HG02571 (cell line): ENCODE data around the gene CDC42.
"Not testable (repeated sequence)": the region's sequence is repeated elsewhere in the genome, so short reads cannot be mapped to it uniquely, and the experiment has no call there.

Source experiments
- ATAC-seq: cut with Tn5 transposase; IDR thresholded peaks from one replicate; pipeline ENCODE4 v1.9.1; 2021; ENCODE audit warnings: mild to moderate bottlenecking, moderate library complexity; ENCODE audit not compliant: unreplicated experiment

The CDC42 gene

DNA sequence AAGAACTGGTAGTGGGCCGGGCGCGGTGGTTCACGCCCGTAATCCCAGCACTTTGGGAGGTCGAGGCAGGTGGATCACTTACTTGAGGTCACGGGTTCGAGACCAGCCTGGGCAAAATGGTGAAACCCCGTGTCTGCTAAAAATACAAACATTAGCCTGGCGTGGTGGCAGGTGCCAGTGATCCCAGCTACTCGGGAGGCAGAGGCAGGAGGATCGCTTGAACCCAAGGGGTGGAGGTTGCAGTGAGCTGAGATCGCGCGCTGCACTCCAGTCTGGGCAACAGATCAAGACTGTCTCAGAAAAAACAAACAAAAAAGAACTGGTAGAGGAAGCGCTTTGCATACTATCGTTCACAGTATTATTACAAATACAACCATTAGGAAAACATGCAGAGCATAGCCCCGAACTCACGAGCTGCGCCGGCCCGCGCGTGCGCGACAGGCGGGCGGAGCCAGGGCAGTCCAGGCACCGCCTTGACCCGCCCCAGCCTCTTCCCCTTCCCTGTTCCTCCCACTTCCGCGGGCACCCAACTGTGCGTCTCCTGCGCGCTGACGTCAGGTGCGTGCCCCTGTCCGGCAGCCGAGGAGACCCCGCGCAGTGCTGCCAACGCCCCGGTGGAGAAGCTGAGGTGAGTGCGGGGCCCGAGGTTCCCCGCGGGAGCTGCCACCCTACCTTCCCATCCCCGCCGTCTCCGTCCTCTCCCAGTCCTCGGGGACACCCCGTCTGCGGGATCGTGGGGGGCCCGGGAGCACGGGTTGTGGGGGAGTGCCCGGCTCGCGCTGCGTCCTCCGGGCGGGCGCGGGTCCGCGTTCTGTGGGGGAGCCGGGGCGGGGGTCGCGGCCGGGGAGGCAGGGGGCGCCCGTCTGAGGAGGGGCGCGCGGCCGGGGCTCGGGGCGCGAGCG is at the start of gene CDC42:
TSS of gene CDC42 (plus strand) at position 595 of the 902 bp plus-strand sequence. CDS start 25,770 bp downstream, outside the sequence.
- peak; percentile 79 for ATAC-seq

- ATAC-seq, result not testable (repeated sequence)
These were observed 49.6 kb upstream of the CDC42 start for GRCh38 chr1:22002875-22003274.

- ATAC-seq, result not testable (repeated sequence)
These were observed 48.5 kb upstream of the CDC42 start for GRCh38 chr1:22003959-22004358.

GRCh38 chr1:22005261-22006149 is 47.0 kb upstream of the CDC42 start:
- ATAC-seq, result not testable (repeated sequence)

GRCh38 chr1:22006736-22007135 is 45.8 kb upstream of the CDC42 start:
- ATAC-seq, result not testable (repeated sequence)

DNA sequence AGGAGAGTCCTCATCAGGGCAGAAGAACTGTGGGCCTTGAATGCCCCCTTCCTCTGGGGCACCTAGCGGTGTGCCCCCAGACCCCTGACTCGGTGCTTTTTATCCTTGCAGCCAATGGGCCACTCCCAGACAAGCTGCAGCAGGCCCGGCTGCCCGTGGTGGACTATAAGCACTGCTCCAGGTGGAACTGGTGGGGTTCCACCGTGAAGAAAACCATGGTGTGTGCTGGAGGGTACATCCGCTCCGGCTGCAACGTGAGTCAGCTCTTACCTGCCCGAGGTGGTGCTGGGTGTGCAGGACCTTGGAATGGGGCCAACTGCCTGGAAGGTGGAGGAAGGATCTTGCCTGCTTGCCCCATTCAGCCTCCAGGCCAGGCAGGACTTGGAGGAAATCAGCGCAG is 45.2 kb upstream of the CDC42 start:
- not testable (repeated sequence) for ATAC-seq

DNA sequence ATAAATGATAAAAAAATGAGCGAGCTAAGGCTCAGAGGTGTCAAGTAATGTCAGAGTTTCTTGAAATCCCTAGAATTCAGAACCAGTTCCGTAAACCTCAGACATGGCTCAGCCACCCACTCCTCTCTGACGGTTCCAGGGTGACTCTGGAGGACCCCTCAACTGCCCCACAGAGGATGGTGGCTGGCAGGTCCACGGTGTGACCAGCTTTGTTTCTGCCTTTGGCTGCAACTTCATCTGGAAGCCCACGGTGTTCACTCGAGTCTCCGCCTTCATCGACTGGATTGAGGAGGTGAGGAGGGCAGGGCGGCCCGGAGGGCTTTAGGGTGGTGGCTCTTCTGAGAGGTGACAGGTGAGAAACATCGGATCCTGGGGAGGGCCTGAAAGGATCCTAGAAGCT is 42.9 kb upstream of the CDC42 start:
- ATAC-seq, result not testable (repeated sequence)

DNA sequence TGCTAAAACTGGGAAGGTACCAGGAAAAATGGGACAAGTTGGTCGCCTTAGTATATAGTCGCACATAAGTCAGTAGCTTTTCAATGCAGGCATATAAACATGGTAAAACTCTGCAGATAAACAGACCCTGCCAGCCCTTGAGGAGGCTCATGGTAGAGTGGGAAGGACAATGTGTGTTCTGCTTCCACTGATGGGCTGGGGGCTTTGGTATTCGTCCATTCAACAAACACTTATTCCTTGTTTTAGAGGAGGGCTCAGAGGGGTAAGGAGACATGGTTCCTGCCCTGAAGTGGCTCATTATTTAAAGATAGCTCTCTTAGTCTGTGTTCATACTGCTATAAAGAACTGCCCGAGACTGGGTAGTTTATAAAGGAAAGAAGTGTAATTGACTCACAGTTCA is 39.8 kb upstream of the CDC42 start:
- not testable (repeated sequence) for ATAC-seq

GRCh38 chr1:22014575-22015206 is 37.8 kb upstream of the CDC42 start:
- ATAC-seq, result not testable (repeated sequence)

- no peak for ATAC-seq
These were observed 33.6 kb upstream of the CDC42 start for GRCh38 chr1:22018583-22019559.

- ATAC-seq, result no peak
These were observed 31.4 kb upstream of the CDC42 start for GRCh38 chr1:22021061-22021460.

- peak; percentile 15 for ATAC-seq
These were observed 27.8 kb upstream of the CDC42 start for GRCh38 chr1:22024485-22025367.

DNA sequence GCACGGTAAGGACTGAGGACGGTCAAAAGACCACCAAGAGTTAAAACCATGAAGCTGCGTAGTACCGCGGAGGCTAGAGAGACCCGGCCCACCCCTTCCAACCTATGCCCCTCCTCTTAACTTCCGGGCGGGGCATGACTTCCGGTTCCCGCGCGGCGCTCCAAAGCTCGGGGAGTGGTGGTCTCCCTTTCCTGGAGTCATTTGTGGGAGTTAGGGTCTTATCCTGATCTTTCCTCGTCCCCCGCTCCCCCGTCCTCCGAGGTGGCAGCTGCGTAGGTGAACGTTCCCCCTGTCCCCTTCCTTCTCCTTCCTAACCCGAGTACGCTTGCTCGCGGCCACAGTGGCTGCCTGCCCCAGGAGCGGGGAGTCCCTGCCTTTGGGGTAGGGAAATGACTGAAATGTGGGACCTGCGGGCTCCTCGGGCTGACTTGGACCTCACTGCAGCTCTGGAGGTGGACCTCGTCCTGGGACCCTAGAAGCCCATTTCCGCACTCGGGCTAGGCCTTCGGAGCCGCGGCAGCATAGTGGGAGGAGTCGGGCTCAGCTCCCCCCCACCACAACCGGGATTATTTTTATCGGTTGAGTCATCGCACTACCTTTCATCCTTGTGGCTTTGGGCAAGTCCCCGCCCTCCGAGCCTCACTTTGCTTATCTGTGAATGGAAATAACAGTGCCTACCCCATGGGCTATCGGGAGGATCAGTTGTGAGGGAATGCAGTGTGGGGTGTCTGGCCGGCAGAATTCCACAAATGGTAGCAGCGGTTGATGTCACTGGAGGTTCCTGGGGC is 26.9 kb upstream of the CDC42 start:
- ATAC-seq, result peak; percentile 71

- no peak for ATAC-seq
These were observed 25.6 kb upstream of the CDC42 start for GRCh38 chr1:22026924-22027289.

DNA sequence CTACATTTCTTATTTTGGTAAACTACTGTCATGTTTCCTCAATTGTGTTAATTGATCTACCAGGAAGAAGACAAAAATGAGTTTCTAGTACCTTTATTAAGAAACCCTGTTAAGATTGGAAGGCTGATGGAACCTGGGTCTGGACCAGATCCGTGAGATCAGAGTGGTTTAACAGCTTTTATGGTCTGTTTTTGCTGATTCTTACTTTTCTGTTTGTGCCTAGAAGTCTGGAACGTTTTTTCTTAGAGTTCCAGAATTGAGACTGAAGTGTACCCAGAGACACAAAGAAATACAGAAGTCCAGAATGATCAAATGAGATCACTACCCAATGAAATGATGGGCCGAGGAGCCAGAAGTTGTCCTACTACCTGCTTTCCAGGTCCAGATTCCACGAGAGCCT is 22.5 kb upstream of the CDC42 start:
- ATAC-seq, result no peak

GRCh38 chr1:22030473-22030872 is 22.0 kb upstream of the CDC42 start:
- no peak for ATAC-seq

- ATAC-seq, result no peak
These were observed 21.1 kb upstream of the CDC42 start for GRCh38 chr1:22031214-22031962.
